ENCODE measurements around the gene RGPD5.
"Not testable (repeated sequence)": the region's sequence is repeated elsewhere in the genome, so short reads cannot be mapped to it uniquely, and the experiment has no call there.

The RGPD5 gene

DNA sequence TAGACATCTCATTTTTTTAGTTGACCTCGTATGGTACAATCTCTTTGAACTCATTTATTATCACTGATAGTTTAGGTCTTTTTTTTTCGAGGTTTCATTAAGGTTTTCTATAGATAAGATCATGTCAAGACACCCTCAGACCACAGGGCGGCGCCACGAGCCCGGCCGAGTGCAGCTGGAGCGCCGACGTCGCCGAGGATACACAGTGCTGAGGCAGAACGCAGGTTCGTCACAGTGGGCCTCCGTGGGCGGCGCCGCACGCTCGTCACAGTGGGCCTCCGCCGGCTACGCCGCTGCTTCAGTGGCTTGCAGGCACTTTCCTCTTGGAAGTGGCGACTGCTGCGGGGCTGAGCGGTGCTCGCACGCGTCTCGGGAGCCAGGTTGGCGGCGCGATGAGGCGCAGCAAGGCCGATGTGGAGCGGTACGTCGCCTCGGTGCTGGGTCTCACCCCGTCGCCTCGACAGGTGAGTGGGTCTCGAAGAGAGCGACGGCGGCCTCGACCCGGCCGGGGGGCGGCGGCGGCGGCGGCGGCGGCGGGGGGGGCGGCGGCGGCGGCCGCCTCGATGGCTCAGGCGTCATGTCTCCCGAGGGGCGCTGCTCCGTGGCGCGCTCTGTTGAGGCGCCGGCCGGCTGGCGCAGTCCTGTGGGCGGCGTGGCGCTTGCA, at the start of gene RGPD5:
Gene RGPD5, plus strand, starts transcription at position 232 of the 664 bp plus-strand sequence. Its CDS starts 161 bp downstream, at position 393.
- DNase-seq: not testable (repeated sequence)

- DNase-seq: not testable (repeated sequence)
Observed at GRCh38 chr2:109751572-109751971, 42.5 kb upstream of the RGPD5 start.

DNA sequence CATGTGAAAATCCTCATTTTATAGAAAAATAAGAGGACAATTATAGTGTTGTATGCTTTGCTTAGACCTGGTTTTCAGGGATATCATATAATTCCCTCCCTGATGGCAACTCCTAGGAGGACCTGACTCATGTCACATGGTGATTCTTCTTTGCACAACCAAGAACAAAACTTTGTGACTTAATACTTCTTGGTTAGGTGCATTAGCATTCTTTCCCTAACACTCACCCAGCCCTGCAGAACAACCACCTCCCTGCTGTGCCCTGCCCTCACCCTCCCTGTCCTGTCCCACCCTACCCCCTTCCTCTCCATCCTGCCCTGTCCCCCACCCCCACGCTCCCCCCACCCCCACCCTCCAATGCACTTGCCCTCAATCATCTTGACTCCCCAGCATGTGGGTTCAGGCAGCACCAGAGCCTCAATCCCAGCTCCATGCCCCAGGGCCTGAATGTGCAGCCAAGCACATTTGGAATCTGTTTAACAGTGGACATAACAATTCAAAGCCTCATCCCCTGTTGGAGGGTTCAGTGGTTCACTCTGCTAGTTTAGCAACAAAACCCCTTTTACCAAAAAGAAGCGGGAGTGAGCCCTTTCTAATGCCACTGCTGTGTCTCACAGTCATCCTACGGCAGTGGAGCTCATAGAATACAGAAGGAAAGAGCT, 36.8 kb upstream of the RGPD5 start:
- not testable (repeated sequence) for DNase-seq

GRCh38 chr2:109760265-109761042, 33.7 kb upstream of the RGPD5 start:
- peak; percentile 11 for DNase-seq

DNA sequence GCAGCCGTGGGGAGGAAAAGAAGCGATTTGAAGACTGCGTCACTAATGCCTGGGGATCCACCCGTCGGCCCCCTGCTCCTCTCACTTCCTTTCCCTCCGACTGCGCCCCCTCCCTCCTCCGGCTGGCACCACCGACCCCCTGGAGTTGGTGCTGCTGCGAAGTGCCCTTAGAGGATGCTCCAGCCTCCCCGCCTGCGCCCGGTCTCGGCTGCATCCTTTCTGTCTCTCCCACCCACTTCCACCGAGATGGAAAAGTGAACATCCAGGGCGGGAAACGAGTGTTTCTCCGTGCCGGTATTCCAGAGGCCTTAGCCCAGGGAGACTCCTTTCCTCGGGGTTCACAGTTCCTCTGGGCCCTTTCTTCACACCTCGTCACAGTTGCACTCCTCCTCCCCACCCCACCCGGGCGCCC, 33.1 kb upstream of the RGPD5 start:
- DNase-seq: not testable (repeated sequence)

- not testable (repeated sequence) for DNase-seq
Observed at GRCh38 chr2:109761976-109762375, 32.1 kb upstream of the RGPD5 start.

DNA sequence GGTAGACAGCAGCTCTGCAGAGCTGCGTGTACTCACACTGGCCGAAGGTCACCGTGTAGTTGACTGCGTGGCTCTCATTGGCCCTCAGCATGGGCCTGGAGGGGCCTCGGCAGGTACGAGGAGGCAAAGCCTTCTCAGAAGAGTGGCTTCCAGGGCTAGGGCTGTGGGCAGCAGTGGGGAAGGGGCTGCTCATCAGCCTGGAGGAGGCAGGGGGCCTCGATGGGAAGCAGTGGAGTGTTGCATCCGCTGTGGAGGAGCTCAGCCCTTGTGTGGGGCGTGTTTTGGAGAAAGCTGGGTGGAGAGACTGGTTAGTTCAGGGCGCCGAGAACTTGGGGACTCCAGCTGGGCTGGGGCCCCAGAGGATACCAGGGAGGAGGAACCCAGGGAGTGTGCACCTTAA, 28.0 kb upstream of the RGPD5 start:
- DNase-seq: not testable (repeated sequence)

GRCh38 chr2:109766886-109767578, 27.1 kb upstream of the RGPD5 start:
- not testable (repeated sequence) for DNase-seq

- not testable (repeated sequence) for DNase-seq
Observed at GRCh38 chr2:109768934-109769333, 25.2 kb upstream of the RGPD5 start.

DNA sequence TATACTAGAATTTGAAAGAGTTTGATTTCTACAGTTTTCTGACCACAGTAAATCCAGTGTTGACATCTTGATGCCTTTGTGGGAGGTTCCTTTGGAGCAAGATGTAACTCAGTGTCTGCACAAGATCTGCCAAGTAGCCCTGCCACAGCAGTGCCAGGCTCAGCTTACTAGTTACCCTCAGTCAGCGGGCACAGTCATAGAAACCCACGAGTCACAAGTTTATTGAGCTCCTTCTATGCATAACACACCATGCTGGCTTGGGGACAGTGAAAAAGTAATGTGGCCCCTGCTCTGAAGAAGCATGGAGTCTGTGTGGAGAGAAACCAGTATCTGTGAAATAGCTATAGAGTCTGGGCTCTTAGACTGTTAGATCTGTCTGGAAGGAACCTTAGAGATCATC, 15.0 kb upstream of the RGPD5 start:
- not testable (repeated sequence) for DNase-seq

GRCh38 chr2:109781147-109781816, 12.8 kb upstream of the RGPD5 start:
- DNase-seq: not testable (repeated sequence)

DNA sequence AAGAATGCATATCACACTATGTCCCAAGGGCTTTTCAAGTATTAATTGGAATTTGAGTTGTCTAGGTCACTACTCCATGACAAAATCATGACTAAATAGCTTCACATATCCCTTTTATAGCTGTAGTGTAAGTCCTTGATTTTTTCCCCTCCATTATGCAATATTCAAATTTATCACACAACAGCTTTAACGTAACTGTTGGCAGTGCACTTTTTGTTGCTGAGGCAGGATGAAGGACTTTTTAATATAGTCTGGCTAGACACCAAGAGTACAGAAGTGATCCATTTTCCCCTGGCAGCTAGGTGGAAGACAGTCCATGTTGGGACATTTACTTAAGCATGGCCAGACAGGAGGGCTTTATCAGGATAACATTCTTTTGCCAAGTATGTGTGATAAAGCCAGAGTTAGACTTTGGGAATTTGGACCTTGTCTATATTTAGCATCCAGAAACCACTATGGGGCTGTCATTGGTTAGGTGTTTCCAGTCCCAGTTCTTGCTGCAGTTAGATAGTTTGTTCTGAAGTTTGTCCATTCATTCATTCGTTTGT, 11.6 kb upstream of the RGPD5 start:
- DNase-seq: not testable (repeated sequence)

DNA sequence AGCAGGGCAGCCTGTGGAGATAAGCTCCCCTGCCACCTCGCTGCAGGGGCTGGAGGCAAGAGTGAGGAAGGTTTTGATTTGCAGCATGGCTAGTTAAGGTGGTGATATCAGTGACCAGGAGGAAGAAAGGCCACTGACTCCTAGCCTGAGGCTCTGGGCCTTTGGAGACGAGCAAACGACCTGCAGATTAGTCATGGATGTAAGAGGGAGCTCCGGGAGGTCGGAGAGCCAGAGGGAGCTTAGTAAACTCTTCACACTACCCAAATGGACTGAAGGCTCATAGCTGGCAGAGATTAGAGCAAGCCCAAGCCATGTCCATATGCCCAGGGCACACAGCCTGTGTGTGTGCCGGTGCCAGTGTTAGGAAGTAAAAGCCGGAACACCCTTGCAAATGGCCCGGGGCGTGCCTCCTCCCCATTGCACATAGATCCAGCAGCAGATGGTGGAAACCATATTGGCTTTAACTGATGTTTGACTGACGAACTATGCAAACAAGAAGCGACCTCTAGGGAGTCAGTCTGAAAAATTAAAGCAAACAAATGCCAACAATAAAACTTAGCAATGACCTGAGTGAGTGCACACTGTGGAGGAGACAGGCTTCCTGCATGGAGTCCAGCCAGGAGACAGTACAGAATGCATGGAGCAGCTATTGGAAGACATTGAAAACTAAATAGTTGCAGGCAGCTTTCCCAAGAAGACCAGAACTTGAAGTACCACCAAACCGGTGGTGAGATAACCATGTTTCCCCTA, 2.4 kb upstream of the RGPD5 start:
- DNase-seq: not testable (repeated sequence)

- not testable (repeated sequence) for DNase-seq
Observed at GRCh38 chr2:109792659-109793058, 1.4 kb upstream of the RGPD5 start.

GRCh38 chr2:109871129-109871751, 77.1 kb downstream of the RGPD5 start:
- not testable (repeated sequence) for DNase-seq

- not testable (repeated sequence) for DNase-seq
Observed at GRCh38 chr2:109876625-109877024, 82.5 kb downstream of the RGPD5 start.

DNA sequence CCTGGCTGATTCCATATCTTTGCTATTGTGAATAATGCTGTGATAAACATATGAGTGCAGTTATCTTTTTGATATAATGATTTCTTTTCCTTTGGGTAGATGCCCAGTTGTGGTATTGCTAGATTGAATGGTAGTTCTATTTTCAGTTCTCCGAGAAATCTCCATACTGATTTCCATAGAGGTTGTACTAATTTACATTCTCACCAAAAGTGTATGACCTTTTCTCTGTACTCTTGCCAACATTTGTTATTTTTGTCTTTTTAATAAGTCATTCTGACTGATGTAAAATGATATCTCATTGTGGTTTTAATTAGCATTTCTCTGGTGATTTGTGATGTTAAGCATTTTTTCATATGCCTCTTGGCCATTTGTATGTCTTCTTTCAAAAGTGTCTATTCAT, 88.0 kb downstream of the RGPD5 start:
- DNase-seq: not testable (repeated sequence)

- DNase-seq: not testable (repeated sequence)
Observed at GRCh38 chr2:109888414-109888813, 94.3 kb downstream of the RGPD5 start.

- not testable (repeated sequence) for DNase-seq
Observed at GRCh38 chr2:109889909-109890308, 95.8 kb downstream of the RGPD5 start.

GRCh38 chr2:109891024-109891423, 96.9 kb downstream of the RGPD5 start:
- DNase-seq: not testable (repeated sequence)

DNA sequence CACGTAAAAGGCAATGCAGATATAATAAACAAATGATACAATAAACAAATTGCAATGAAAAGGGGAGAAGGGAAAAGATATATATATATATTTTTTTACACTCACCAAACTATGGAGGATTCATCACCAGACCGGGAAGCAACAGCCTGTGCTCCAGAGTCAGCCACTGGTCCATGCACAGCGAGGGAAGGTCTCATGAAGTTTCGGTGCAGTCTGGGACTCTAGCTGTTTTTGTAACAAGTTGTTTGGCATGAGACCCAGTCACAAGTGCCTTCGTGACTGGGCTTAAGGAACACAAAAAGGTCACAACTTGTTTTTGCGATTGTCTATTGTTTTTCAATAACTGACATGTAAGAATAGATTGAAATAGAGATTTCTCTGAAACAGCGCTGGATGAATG, 99.6 kb downstream of the RGPD5 start:
- not testable (repeated sequence) for DNase-seq
